GM23338 (cell line): ENCODE measurements around the gene DLGAP4. TPM values are rescaled to one million over a fixed set of nuclear protein-coding genes. Genes with fewer than 3 reads are reported as not detected.

Experiments
- ATAC-seq: fragments of 200-7000 bp; cut with Tn5 transposase; 3 replicates; pipeline ENCODE4 v1.9.1; 2020
- DNase-seq: peaks from one replicate; pipeline ENCODE4 v3.0.0-alpha.2; 2015; ENCODE audit warnings: low spot score
- H2AFZ ChIP-seq: fragments of 200-600 bp; sonication (generic); 2 replicates; pipeline ENCODE4 v1.8.0; 2016; ENCODE audit warnings: antibody characterized with exemption, mild to moderate bottlenecking, moderate library complexity
- H3F3A ChIP-seq: fragments of 200-600 bp; sonication (generic); replicated peaks from 2 replicates; pipeline ENCODE4 v1.8.0; 2017; ENCODE audit warnings: antibody characterized with exemption, mixed run types, low read depth
- H3K27ac ChIP-seq: fragments of 200-600 bp; sonication (generic); 2 replicates; pipeline ENCODE4 v1.6.1; 2016; ENCODE audit warnings: low read depth
- H3K27me3 ChIP-seq: fragments of 200-600 bp; sonication (generic); 2 replicates; pipeline ENCODE4 v1.8.0; 2016; ENCODE audit warnings: mild to moderate bottlenecking, mixed run types, moderate library complexity; ENCODE audit not compliant: insufficient read depth
- H3K36me3 ChIP-seq: fragments of 200-600 bp; sonication (generic); 2 replicates; pipeline ENCODE4 v1.8.0; 2016; ENCODE audit warnings: mild to moderate bottlenecking; ENCODE audit not compliant: insufficient read depth
- H3K4me1 ChIP-seq: fragments of 200-600 bp; sonication (generic); 2 replicates; pipeline ENCODE4 v1.8.0; 2016; ENCODE audit warnings: mild to moderate bottlenecking, moderate library complexity; ENCODE audit not compliant: insufficient read depth
- H3K4me2 ChIP-seq: fragments of 200-600 bp; sonication (generic); 2 replicates; pipeline ENCODE4 v1.7.1; 2017; ENCODE audit warnings: mixed run types
- H3K4me3 ChIP-seq: fragments of 200-600 bp; sonication (generic); 2 replicates; pipeline ENCODE4 v1.6.1; 2016; ENCODE audit warnings: mixed run types
- H3K79me2 ChIP-seq: fragments of 200-600 bp; sonication (generic); replicated peaks from 2 replicates; pipeline ENCODE4 v1.8.0; 2017; ENCODE audit warnings: mild to moderate bottlenecking; ENCODE audit not compliant: insufficient read depth
- H3K9me2 ChIP-seq: fragments of 200-600 bp; sonication (generic); 2 replicates; pipeline ENCODE4 v1.8.0; 2017; ENCODE audit not compliant: insufficient read depth
- H4K20me1 ChIP-seq: fragments of 200-600 bp; sonication (generic); replicated peaks from 2 replicates; pipeline ENCODE4 v1.8.0; 2017; ENCODE audit warnings: mild to moderate bottlenecking; ENCODE audit not compliant: insufficient read depth
- H3K27ac Mint-ChIP-seq: 2 replicates; pipeline ENCODE4 v1.8.0; 2020; ENCODE audit warnings: inconsistent platforms, mild to moderate bottlenecking, moderate library complexity, mixed read lengths
- H3K27me3 Mint-ChIP-seq: 3 replicates; pipeline ENCODE4 v1.8.0; 2022; ENCODE audit warnings: low read depth, mild to moderate bottlenecking, moderate library complexity, mixed read lengths, inconsistent platforms; ENCODE audit not compliant: insufficient read depth, poor library complexity
- H3K36me3 Mint-ChIP-seq: 3 replicates; pipeline ENCODE4 v1.8.0; 2021; ENCODE audit warnings: low read depth, mild to moderate bottlenecking, inconsistent platforms, moderate library complexity, mixed read lengths
- H3K4me1 Mint-ChIP-seq: 3 replicates; pipeline ENCODE4 v1.8.0; 2020; ENCODE audit warnings: mild to moderate bottlenecking, inconsistent platforms, mixed read lengths
- H3K4me3 Mint-ChIP-seq: 3 replicates; pipeline ENCODE4 v1.8.0; 2021; ENCODE audit warnings: moderate library complexity, mild to moderate bottlenecking, inconsistent platforms, mixed read lengths
- H3K9me3 Mint-ChIP-seq: 3 replicates; pipeline ENCODE4 v1.8.0; 2020; ENCODE audit warnings: moderate library complexity, mild to moderate bottlenecking, inconsistent platforms, mixed read lengths
- CREB1 ChIP-seq: fragments of 250-450 bp; sonication (Bioruptor Pico); IDR thresholded peaks from 2 replicates; pipeline ENCODE4 v1.5.0; 2020; ENCODE audit warnings: low read depth, mild to moderate bottlenecking, moderate library complexity
- EZH2 ChIP-seq: fragments of 200-600 bp; sonication (generic); IDR thresholded peaks from one replicate; pipeline ENCODE4 v1.8.0; 2017; ENCODE audit warnings: antibody characterized with exemption, mild to moderate bottlenecking, low read depth; ENCODE audit not compliant: unreplicated experiment
- EZH2phosphoT487 ChIP-seq: fragments of 200-600 bp; sonication (generic); IDR thresholded peaks from one replicate; pipeline ENCODE4 v1.8.1; 2018; ENCODE audit warnings: antibody characterized with exemption; ENCODE audit not compliant: unreplicated experiment
- JUNB ChIP-seq: IDR thresholded peaks from one replicate; pipeline ENCODE4 v1.6.1; 2016; ENCODE audit warnings: antibody characterized with exemption; ENCODE audit not compliant: unreplicated experiment
- NANOG ChIP-seq: IDR thresholded peaks from 2 replicates; pipeline ENCODE4 v1.6.1; 2016; ENCODE audit warnings: antibody characterized with exemption, borderline replicate concordance
- POLR2AphosphoS5 ChIP-seq: IDR thresholded peaks from 2 replicates; pipeline ENCODE4 v1.6.1; 2016; ENCODE audit warnings: antibody characterized with exemption, low read depth
- STAT1 ChIP-seq: IDR thresholded peaks from one replicate; pipeline ENCODE4 v1.6.1; 2016; ENCODE audit warnings: antibody characterized with exemption; ENCODE audit not compliant: unreplicated experiment
- polyA plus RNA-seq: library from polyadenylated mRNA; unstranded; fragments of >200 nt; fragmentation: Nextera tagmentation; extraction: Ambion mirVana; gene quantifications from 2 replicates; pipeline ENCODE4 v1.2.1, GENCODE V29; 2016
- total RNA-seq: library from RNA; depleted of rRNA; stranded (reverse); fragments of >200 nt; shearing (Covaris generic); gene quantifications from 2 replicates; pipeline ENCODE4 v1.2.3, GENCODE V29; 2014
- TF ChIP-seq, protein P1 (sequence below): fragments of 250-450 bp; sonication (Bioruptor Pico); IDR thresholded peaks from 2 replicates; pipeline ENCODE4 v1.5.0; 2020; ENCODE audit warnings: mild to moderate bottlenecking, moderate library complexity
- TF ChIP-seq, protein P2 (sequence below): IDR thresholded peaks from 2 replicates; pipeline ENCODE4 v1.6.1; 2016; ENCODE audit warnings: antibody characterized with exemption
- TF ChIP-seq, protein P3 (sequence below), 2 experiments: fragments of 200-600 bp in 1 of 2; sonication (generic) in 1 of 2; conservative IDR thresholded peaks; 2 replicates each; pipeline versions ENCODE4 v1.5.1 to v1.6.1; 2016 to 2017; ENCODE audit warnings: antibody characterized with exemption in 2 of 2, low read depth in 2 of 2, mild to moderate bottlenecking in 2 of 2, moderate library complexity in 1 of 2
- TF ChIP-seq, protein P4 (sequence below): IDR thresholded peaks from one replicate; pipeline ENCODE4 v1.6.1; 2018; ENCODE audit warnings: antibody characterized with exemption; ENCODE audit not compliant: unreplicated experiment

The DLGAP4 gene
- total and polyA plus RNA-seq, 2 experiments from 2014 or later: 46.1 to 52.2 TPM

DNA sequence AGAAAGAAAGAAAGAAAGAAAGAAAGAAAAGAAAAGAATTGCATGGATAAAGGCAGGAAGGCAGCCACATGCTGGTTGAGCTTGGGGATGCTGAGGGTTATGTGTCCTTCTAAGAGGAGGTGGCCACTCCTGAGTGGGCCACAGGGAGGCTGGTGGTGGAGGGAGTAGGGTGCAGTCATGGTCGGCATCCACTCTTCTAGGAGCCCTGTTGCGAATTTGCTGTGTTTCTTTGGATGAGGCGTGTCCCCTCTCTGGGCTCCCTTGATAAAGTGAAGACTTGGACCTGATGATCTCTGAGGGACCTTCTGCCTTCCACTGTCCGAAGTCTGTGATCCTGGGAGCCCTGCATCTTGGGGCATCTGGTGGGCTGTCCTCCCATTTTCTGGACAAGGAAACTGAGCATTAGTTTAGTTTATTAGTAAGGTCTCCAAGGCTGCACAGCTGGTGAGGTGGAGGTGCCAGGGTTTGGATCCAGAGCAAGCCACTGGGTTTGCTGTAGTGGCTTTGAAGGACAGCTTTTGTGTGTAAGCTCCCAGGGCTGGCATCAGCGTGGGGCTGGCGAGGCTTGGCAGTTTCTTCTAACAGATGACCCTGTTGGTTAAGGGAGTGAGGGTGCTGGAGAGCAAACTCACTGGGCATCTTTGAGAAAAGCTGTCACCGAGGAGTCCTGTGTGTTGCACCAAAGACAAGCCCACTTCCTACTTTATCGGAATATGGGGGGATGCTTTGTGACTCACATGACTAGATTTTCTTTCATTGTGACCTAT is 4.3 kb downstream of the DLGAP4 start (continued):
- TF ChIP-seq, protein P1, sequence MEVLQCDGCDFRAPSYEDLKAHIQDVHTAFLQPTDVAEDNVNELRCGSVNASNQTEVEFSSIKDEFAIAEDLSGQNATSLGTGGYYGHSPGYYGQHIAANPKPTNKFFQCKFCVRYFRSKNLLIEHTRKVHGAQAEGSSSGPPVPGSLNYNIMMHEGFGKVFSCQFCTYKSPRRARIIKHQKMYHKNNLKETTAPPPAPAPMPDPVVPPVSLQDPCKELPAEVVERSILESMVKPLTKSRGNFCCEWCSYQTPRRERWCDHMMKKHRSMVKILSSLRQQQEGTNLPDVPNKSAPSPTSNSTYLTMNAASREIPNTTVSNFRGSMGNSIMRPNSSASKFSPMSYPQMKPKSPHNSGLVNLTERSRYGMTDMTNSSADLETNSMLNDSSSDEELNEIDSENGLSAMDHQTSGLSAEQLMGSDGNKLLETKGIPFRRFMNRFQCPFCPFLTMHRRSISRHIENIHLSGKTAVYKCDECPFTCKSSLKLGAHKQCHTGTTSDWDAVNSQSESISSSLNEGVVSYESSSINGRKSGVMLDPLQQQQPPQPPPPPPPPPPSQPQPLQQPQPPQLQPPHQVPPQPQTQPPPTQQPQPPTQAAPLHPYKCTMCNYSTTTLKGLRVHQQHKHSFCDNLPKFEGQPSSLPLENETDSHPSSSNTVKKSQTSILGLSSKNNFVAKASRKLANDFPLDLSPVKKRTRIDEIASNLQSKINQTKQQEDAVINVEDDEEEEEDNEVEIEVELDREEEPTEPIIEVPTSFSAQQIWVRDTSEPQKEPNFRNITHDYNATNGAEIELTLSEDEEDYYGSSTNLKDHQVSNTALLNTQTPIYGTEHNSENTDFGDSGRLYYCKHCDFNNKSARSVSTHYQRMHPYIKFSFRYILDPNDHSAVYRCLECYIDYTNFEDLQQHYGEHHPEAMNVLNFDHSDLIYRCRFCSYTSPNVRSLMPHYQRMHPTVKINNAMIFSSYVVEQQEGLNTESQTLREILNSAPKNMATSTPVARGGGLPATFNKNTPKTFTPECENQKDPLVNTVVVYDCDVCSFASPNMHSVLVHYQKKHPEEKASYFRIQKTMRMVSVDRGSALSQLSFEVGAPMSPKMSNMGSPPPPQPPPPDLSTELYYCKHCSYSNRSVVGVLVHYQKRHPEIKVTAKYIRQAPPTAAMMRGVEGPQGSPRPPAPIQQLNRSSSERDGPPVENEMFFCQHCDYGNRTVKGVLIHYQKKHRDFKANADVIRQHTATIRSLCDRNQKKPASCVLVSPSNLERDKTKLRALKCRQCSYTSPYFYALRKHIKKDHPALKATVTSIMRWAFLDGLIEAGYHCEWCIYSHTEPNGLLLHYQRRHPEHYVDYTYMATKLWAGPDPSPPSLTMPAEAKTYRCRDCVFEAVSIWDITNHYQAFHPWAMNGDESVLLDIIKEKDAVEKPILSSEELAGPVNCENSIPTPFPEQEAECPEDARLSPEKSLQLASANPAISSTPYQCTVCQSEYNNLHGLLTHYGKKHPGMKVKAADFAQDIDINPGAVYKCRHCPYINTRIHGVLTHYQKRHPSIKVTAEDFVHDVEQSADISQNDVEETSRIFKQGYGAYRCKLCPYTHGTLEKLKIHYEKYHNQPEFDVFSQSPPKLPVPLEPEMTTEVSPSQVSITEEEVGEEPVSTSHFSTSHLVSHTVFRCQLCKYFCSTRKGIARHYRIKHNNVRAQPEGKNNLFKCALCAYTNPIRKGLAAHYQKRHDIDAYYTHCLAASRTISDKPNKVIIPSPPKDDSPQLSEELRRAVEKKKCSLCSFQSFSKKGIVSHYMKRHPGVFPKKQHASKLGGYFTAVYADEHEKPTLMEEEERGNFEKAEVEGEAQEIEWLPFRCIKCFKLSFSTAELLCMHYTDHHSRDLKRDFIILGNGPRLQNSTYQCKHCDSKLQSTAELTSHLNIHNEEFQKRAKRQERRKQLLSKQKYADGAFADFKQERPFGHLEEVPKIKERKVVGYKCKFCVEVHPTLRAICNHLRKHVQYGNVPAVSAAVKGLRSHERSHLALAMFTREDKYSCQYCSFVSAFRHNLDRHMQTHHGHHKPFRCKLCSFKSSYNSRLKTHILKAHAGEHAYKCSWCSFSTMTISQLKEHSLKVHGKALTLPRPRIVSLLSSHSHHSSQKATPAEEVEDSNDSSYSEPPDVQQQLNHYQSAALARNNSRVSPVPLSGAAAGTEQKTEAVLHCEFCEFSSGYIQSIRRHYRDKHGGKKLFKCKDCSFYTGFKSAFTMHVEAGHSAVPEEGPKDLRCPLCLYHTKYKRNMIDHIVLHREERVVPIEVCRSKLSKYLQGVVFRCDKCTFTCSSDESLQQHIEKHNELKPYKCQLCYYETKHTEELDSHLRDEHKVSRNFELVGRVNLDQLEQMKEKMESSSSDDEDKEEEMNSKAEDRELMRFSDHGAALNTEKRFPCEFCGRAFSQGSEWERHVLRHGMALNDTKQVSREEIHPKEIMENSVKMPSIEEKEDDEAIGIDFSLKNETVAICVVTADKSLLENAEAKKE (CRISPR knock-in tag): no peak

DNA sequence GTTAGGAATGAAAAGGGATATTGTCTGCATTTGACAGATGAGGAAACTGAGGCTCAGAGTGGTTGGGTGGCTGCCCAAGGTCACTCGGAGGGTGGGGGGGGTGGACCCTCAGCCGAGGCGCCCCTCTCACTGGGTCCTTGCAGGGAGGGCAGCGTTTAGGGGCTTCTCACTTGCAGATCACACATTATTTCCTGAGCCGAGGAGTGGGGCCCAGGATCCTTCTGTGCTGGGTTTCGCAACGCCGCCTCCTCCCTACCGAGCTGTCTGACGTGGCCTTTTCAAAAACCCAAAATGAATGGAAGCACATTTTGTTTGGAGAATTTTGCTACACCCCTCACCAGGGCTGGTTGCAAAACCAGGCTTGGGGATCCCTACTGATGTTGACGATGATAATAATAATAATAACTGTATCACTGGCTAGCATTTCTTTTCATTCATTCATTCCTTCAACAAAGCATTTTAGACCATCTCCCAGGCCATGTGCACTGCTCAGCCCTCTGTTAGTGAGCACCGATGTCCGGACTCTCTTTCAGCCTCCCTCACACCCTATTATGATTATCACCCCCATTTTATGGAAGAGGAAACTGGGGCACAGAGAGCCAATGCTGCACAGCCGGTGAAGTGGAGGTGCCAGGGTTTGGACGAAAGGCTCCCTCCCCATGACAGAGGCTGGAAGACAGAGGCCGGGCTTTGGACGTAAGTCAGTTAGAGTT is 5.2 kb downstream of the DLGAP4 start:
- H3K27ac ChIP-seq: no peak overlapping the region
- H3K27me3 Mint-ChIP-seq: peaks cover 22% of the 10 kb centered on the region
- H3K36me3 Mint-ChIP-seq: no peaks in the 10 kb centered on the region; the same call in 2 of the 3 replicates
- no peak overlapping the region for H2AFZ ChIP-seq
- H3K36me3 ChIP-seq: no peaks in the 10 kb centered on the region
- H3K4me1 ChIP-seq: no peaks in the 10 kb centered on the region; the same call in 1 of the 2 replicates
- H3K27ac Mint-ChIP-seq: no peak overlapping the region
- no peak for DNase-seq
- peaks cover 9% of the 10 kb centered on the region for H3K4me1 Mint-ChIP-seq
- ATAC-seq: no peak
- no peak overlapping the region for H3K4me3 Mint-ChIP-seq
- H3K79me2 ChIP-seq: no peaks in the 10 kb centered on the region
- H3K4me2 ChIP-seq: no peak overlapping the region
- no peaks in the 10 kb centered on the region; the same call in 1 of the 2 replicates for H4K20me1 ChIP-seq
- H3K9me3 Mint-ChIP-seq: no peaks in the 10 kb centered on the region
- peaks cover 19% of the 10 kb centered on the region for H3K27me3 ChIP-seq
- no peak overlapping the region for H3K4me3 ChIP-seq
- 0 out of 2 replicates have a peak, but pooled peaks cover 4% of the 10 kb centered on the region for H3F3A ChIP-seq
- no peaks in the 10 kb centered on the region for H3K9me2 ChIP-seq
- TF ChIP-seq POLR2AphosphoS5: no peak
- no peak for TF ChIP-seq EZH2
- TF ChIP-seq, protein P2, sequence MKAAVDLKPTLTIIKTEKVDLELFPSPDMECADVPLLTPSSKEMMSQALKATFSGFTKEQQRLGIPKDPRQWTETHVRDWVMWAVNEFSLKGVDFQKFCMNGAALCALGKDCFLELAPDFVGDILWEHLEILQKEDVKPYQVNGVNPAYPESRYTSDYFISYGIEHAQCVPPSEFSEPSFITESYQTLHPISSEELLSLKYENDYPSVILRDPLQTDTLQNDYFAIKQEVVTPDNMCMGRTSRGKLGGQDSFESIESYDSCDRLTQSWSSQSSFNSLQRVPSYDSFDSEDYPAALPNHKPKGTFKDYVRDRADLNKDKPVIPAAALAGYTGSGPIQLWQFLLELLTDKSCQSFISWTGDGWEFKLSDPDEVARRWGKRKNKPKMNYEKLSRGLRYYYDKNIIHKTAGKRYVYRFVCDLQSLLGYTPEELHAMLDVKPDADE: no peak
- TF ChIP-seq CREB1 (CRISPR knock-in tag): no peak
- TF ChIP-seq JUNB: no peak
- TF ChIP-seq STAT1: no peak
- TF ChIP-seq NANOG: no peak
- TF ChIP-seq, protein P3, sequence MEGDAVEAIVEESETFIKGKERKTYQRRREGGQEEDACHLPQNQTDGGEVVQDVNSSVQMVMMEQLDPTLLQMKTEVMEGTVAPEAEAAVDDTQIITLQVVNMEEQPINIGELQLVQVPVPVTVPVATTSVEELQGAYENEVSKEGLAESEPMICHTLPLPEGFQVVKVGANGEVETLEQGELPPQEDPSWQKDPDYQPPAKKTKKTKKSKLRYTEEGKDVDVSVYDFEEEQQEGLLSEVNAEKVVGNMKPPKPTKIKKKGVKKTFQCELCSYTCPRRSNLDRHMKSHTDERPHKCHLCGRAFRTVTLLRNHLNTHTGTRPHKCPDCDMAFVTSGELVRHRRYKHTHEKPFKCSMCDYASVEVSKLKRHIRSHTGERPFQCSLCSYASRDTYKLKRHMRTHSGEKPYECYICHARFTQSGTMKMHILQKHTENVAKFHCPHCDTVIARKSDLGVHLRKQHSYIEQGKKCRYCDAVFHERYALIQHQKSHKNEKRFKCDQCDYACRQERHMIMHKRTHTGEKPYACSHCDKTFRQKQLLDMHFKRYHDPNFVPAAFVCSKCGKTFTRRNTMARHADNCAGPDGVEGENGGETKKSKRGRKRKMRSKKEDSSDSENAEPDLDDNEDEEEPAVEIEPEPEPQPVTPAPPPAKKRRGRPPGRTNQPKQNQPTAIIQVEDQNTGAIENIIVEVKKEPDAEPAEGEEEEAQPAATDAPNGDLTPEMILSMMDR (conservative IDR thresholded peaks at IDR 0.05; ENCODE audit: low read depth in 2 of 2): no peak
- no peak for TF ChIP-seq EZH2phosphoT487
- TF ChIP-seq, protein P4, sequence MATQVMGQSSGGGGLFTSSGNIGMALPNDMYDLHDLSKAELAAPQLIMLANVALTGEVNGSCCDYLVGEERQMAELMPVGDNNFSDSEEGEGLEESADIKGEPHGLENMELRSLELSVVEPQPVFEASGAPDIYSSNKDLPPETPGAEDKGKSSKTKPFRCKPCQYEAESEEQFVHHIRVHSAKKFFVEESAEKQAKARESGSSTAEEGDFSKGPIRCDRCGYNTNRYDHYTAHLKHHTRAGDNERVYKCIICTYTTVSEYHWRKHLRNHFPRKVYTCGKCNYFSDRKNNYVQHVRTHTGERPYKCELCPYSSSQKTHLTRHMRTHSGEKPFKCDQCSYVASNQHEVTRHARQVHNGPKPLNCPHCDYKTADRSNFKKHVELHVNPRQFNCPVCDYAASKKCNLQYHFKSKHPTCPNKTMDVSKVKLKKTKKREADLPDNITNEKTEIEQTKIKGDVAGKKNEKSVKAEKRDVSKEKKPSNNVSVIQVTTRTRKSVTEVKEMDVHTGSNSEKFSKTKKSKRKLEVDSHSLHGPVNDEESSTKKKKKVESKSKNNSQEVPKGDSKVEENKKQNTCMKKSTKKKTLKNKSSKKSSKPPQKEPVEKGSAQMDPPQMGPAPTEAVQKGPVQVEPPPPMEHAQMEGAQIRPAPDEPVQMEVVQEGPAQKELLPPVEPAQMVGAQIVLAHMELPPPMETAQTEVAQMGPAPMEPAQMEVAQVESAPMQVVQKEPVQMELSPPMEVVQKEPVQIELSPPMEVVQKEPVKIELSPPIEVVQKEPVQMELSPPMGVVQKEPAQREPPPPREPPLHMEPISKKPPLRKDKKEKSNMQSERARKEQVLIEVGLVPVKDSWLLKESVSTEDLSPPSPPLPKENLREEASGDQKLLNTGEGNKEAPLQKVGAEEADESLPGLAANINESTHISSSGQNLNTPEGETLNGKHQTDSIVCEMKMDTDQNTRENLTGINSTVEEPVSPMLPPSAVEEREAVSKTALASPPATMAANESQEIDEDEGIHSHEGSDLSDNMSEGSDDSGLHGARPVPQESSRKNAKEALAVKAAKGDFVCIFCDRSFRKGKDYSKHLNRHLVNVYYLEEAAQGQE: no peak
